H9 (cell line): ENCODE results near the gene NEU3. TPM values are rescaled to one million over a fixed set of nuclear protein-coding genes. Genes with fewer than 3 reads are reported as not detected.

Experiments used
- DNase-seq: peaks from one replicate; pipeline ENCODE4 v3.0.0-alpha.2; 2017
- H2AFZ ChIP-seq: one replicate; pipeline ENCODE4 v1.6.1; 2013; ENCODE audit warnings: mild to moderate bottlenecking, low read length, control low read depth, moderate library complexity
- H2AK5ac ChIP-seq: 2 replicates; pipeline ENCODE4 v1.6.1; 2013; ENCODE audit warnings: low read length, control low read depth, mixed read lengths; ENCODE audit not compliant: insufficient read length
- H2BK120ac ChIP-seq: one replicate; pipeline ENCODE4 v1.6.1; 2013; ENCODE audit warnings: low read depth, mild to moderate bottlenecking, low read length, control low read depth, inconsistent platforms; ENCODE audit not compliant: poor library complexity, severe bottlenecking
- H2BK12ac ChIP-seq: 2 replicates; pipeline ENCODE4 v1.6.1; 2013; ENCODE audit warnings: low read length, control low read depth, mixed read lengths, low read depth; ENCODE audit not compliant: insufficient read length
- H2BK15ac ChIP-seq: 2 replicates; pipeline ENCODE4 v1.6.1; 2013; ENCODE audit warnings: low read depth, low read length, control low read depth
- H2BK20ac ChIP-seq: one replicate; pipeline ENCODE4 v1.6.1; 2013; ENCODE audit warnings: low read depth, mild to moderate bottlenecking, low read length, control low read depth, inconsistent platforms; ENCODE audit not compliant: poor library complexity, severe bottlenecking
- H2BK5ac ChIP-seq: 2 replicates; pipeline ENCODE4 v1.6.1; 2013; ENCODE audit warnings: low read length, control low read depth, mixed read lengths; ENCODE audit not compliant: insufficient read length
- H3K14ac ChIP-seq: 2 replicates; pipeline ENCODE4 v1.6.1; 2013; ENCODE audit warnings: low read length, control low read depth; ENCODE audit not compliant: insufficient read depth
- H3K18ac ChIP-seq: 2 replicates; pipeline ENCODE4 v1.6.1; 2013; ENCODE audit warnings: low read depth, mild to moderate bottlenecking, mixed read lengths, low read length, control low read depth; ENCODE audit not compliant: insufficient read length
- H3K23ac ChIP-seq: 2 replicates; pipeline ENCODE4 v1.6.1; 2013; ENCODE audit warnings: low read length, control low read depth, mixed read lengths, low read depth; ENCODE audit not compliant: insufficient read length
- H3K23me2 ChIP-seq: 2 replicates; pipeline ENCODE4 v1.6.1; 2013; ENCODE audit warnings: low read depth, mild to moderate bottlenecking, mixed read lengths, low read length, control low read depth; ENCODE audit not compliant: insufficient read length, poor library complexity, severe bottlenecking
- H3K27ac ChIP-seq: 2 replicates; pipeline ENCODE4 v1.5.1; 2013; ENCODE audit warnings: low read length, control low read depth, mixed read lengths, low read depth; ENCODE audit not compliant: insufficient read length
- H3K27me3 ChIP-seq: 2 replicates; pipeline ENCODE4 v1.6.1; 2013; ENCODE audit warnings: low read length, control low read depth, inconsistent platforms; ENCODE audit not compliant: insufficient read depth
- H3K4ac ChIP-seq: 2 replicates; pipeline ENCODE4 v1.6.1; 2013; ENCODE audit warnings: low read depth, mild to moderate bottlenecking, control low read depth, inconsistent platforms, low read length, moderate library complexity
- H3K4me1 ChIP-seq: 2 replicates; pipeline ENCODE4 v1.6.1; 2013; ENCODE audit warnings: low read length, control low read depth, inconsistent platforms; ENCODE audit not compliant: insufficient read depth
- H3K4me2 ChIP-seq: 2 replicates; pipeline ENCODE4 v1.6.1; 2013; ENCODE audit warnings: low read length, control low read depth, mixed read lengths; ENCODE audit not compliant: insufficient read length, insufficient read depth
- H3K56ac ChIP-seq: 2 replicates; pipeline ENCODE4 v1.6.1; 2013; ENCODE audit warnings: low read depth, mild to moderate bottlenecking, mixed read lengths, low read length, control low read depth; ENCODE audit not compliant: insufficient read length
- H3K79me1 ChIP-seq: 2 replicates; pipeline ENCODE4 v1.6.1; 2013; ENCODE audit warnings: low read depth, mild to moderate bottlenecking, moderate library complexity, low read length, control low read depth, inconsistent platforms; ENCODE audit not compliant: insufficient read depth, poor library complexity, severe bottlenecking
- H3K79me2 ChIP-seq: 2 replicates; pipeline ENCODE4 v1.6.1; 2013; ENCODE audit warnings: low read length, control low read depth, inconsistent platforms; ENCODE audit not compliant: insufficient read depth
- H3K9ac ChIP-seq: 2 replicates; pipeline ENCODE4 v1.6.1; 2013; ENCODE audit warnings: low read length, control low read depth, mixed read lengths; ENCODE audit not compliant: insufficient read length; ENCODE audit errors: extremely low read depth
- H3K9me3 ChIP-seq: one replicate; pipeline ENCODE4 v1.6.1; 2013; ENCODE audit warnings: low read depth, low read length, inconsistent platforms; ENCODE audit not compliant: control insufficient read depth
- H3T11ph ChIP-seq: one replicate; pipeline ENCODE4 v1.6.1; 2013; ENCODE audit warnings: mild to moderate bottlenecking, low read length, control low read depth, inconsistent platforms
- H4K20me1 ChIP-seq: one replicate; pipeline ENCODE4 v1.6.1; 2013; ENCODE audit not compliant: control insufficient read depth, insufficient read length, insufficient read depth
- H4K5ac ChIP-seq: 2 replicates; pipeline ENCODE4 v1.6.1; 2013; ENCODE audit warnings: low read depth, mild to moderate bottlenecking, mixed read lengths, low read length, control low read depth; ENCODE audit not compliant: insufficient read length
- H4K8ac ChIP-seq: replicated peaks from 2 replicates; pipeline ENCODE4 v1.6.1; 2013; ENCODE audit warnings: low read length, control low read depth, mixed read lengths, low read depth; ENCODE audit not compliant: insufficient read length
- H4K91ac ChIP-seq: 2 replicates; pipeline ENCODE4 v1.6.1; 2013; ENCODE audit warnings: low read depth, mild to moderate bottlenecking, moderate library complexity, mixed read lengths, low read length, control low read depth; ENCODE audit not compliant: insufficient read length
- H3K27ac Mint-ChIP-seq, 3 experiments: 2 replicates in 2 of 3; 3 replicates in 1 of 3; pipeline ENCODE4 v1.8.0; 2020 to 2021; ENCODE audit warnings: mixed read lengths in 3 of 3, mild to moderate bottlenecking in 1 of 3, moderate library complexity in 1 of 3
- H3K27me3 Mint-ChIP-seq: 2 replicates; pipeline ENCODE4 v1.8.0; 2021; ENCODE audit warnings: low read depth, mild to moderate bottlenecking, moderate library complexity, mixed read lengths
- H3K36me3 Mint-ChIP-seq, 3 experiments: 2 replicates in 2 of 3; 3 replicates in 1 of 3; pipeline ENCODE4 v1.8.0; 2020 to 2021; ENCODE audit warnings: low read depth in 3 of 3, mixed read lengths in 3 of 3; ENCODE audit not compliant: insufficient read depth in 1 of 3
- H3K4me1 Mint-ChIP-seq, 2 experiments: 2 replicates each; pipeline ENCODE4 v1.8.0; 2020; ENCODE audit warnings: mixed read lengths in 2 of 2
- H3K4me3 Mint-ChIP-seq, 2 experiments: 2 replicates in 1 of 2; 3 replicates in 1 of 2; pipeline ENCODE4 v1.8.0; 2020 to 2021; ENCODE audit warnings: mild to moderate bottlenecking in 2 of 2, mixed read lengths in 2 of 2, moderate library complexity in 1 of 2
- H3K9me3 Mint-ChIP-seq, 2 experiments: 2 replicates in 1 of 2; 3 replicates in 1 of 2; pipeline ENCODE4 v1.8.0; 2020; ENCODE audit warnings: mild to moderate bottlenecking in 2 of 2, mixed read lengths in 2 of 2, moderate library complexity in 1 of 2
- CTCF ChIP-seq: fragments of 200-600 bp; sonication (generic); conservative IDR thresholded peaks from 3 replicates; pipeline ENCODE4 v1.8.0; 2021; ENCODE audit warnings: antibody characterized with exemption, mild to moderate bottlenecking
- WGBS: extraction: QIAGEN DNeasy Blood & Tissue Kit; methylation state at CpG from one replicate; pipeline ENCODE4 v1.1.7; 2013; ENCODE audit warnings: missing lambda C conversion rate, low lambda C conversion rate, mixed read lengths; ENCODE audit not compliant: insufficient read length; ENCODE audit errors: extremely low coverage; 5-methylcytosine and 5-hydroxymethylcytosine counted together
- total RNA-seq: library from RNA; stranded (reverse); gene quantifications from 2 replicates; pipeline ENCODE4 v1.2.1, GENCODE V29; 2021

NEU3 gene
- total RNA-seq, 1 experiment from 2014 or later: 15.9 TPM

- no CpG with 5 or more reads among the region's 3 CpGs for WGBS
- no peak overlapping the region for H3K56ac ChIP-seq
- no peaks in the 10 kb centered on the region for H3K27me3 Mint-ChIP-seq
Measured at GRCh38 chr11:75056814-75057213, 68.1 kb downstream of the NEU3 start.

More at GRCh38 chr11:75056814-75057213, 68.1 kb downstream of the NEU3 start:
- H2BK15ac ChIP-seq: no peak overlapping the region
- no peak overlapping the region for H2AK5ac ChIP-seq
- no peak overlapping the region for H3K27ac ChIP-seq
- H3K14ac ChIP-seq: no peak overlapping the region
- H3T11ph ChIP-seq: no peak overlapping the region
- H2BK20ac ChIP-seq: no peak overlapping the region
- H2BK120ac ChIP-seq: no peak overlapping the region
- no peaks in the 10 kb centered on the region for H3K79me1 ChIP-seq
- no peak overlapping the region for H2AFZ ChIP-seq
- H2BK5ac ChIP-seq: no peak overlapping the region
- H3K9me3 ChIP-seq: no peaks in the 10 kb centered on the region
- H3K9me3 Mint-ChIP-seq: peaks cover 18 to 22% of the 10 kb centered on the region in 2 experiments
- no peaks in the 10 kb centered on the region for H3K27me3 ChIP-seq
- H3K4ac ChIP-seq: no peak overlapping the region
- no peak overlapping the region for H3K9ac ChIP-seq
- no peak overlapping the region for H4K8ac ChIP-seq
- H3K4me2 ChIP-seq: no peak overlapping the region
- H3K23me2 ChIP-seq: no peaks in the 10 kb centered on the region
- no peak overlapping the region for H4K5ac ChIP-seq
- H2BK12ac ChIP-seq: no peak overlapping the region
- no peak overlapping the region for H3K27ac Mint-ChIP-seq
- H3K4me3 Mint-ChIP-seq: no peak overlapping the region
- no peak overlapping the region for H3K23ac ChIP-seq
- H3K79me2 ChIP-seq: no peaks in the 10 kb centered on the region
- no peak for TF ChIP-seq CTCF
- H3K36me3 Mint-ChIP-seq: peaks cover 2 to 13% (median 5%) of the 10 kb centered on the region in 3 experiments; a peak in 4 of 7 replicates
- H4K20me1 ChIP-seq: no peaks in the 10 kb centered on the region
- no peak overlapping the region for H3K18ac ChIP-seq
- DNase-seq: no peak
- no peak overlapping the region for H4K91ac ChIP-seq
- H3K4me1 Mint-ChIP-seq: no peaks in the 10 kb centered on the region
- H3K4me1 ChIP-seq: no peaks in the 10 kb centered on the region
